Endothelial cell of hepatic sinusoid (primary cell): ENCODE data around the gene TMEM150B.

Experiments
- in situ Hi-C: cut with HindIII; loops from 2 replicates; pipeline ENCODE4 v1.10.0; 2017; ENCODE audit warnings: low sequenced_read_pairs

The TMEM150B gene

DNA sequence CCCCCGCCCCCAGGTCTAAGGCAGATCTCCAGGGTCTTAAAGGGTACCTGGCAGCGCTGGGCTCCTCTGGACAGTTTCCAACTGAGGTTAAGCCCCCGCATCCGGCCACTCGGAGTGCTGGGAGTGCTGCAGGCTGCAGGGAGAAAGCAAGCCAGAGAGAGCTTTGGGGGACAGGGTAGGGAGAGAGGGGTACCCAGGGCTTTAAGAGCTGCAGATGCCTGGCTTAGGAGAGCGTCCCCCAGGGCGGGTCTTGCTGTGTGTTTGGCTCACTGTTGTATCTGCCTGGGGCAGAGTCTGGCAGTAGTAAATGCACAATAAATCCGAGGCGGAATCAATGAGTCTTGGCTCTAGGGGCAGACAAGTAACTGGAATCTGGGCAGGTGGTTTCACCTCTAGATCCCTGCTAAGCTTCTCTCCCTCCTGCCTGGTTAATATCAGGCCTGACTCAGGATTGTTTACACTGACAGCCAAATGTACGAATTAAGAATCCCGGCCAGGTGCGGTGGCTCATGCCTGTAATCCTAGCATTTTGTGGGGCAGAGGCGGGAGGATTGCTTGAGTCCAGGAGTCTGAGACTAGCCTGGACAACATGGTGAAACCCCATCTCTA, 30.2 kb upstream of the TMEM150B start:
- in situ Hi-C loops: loop anchor here (10.0 kb wide), 1 partner anchor 119 kb away; the partner anchor contains the start of gene ZNF628

DNA sequence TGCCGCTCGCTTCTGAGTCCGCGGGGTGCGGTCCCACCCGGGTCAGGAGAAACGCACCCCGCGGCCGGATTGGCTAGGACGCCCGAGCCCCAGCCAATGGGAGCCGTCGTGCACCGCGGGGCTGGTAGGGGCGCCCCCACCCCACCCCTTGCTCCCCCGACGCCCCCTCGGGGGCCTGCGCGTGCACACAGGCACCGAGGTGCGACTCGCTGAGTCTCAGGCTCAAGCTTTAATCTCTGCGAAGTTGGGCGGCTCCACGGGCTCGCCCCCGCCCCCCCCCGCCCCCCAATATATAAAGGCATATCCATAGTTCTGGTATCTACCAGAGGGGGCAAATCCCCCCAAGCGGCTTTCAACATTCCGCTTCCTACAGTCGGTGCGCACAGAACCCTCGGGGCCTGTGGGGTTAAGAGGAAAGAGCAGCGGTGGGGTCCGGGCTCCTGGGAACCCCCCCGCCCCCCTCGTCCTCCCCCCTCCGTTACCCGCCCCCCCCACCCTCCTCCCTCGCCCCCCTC, 29.6 kb upstream of the TMEM150B start, which contains the start of gene COX6B2:
TSS of gene COX6B2 (minus strand) at position 22 of the 515 bp plus-strand sequence. CDS start 198 bp downstream, outside the sequence.
- in situ Hi-C loops: loop anchor here (5.0 to 10.0 kb wide), 2 partner anchors 57 to 120 kb away; partner anchors contain the start of gene ZNF628

DNA sequence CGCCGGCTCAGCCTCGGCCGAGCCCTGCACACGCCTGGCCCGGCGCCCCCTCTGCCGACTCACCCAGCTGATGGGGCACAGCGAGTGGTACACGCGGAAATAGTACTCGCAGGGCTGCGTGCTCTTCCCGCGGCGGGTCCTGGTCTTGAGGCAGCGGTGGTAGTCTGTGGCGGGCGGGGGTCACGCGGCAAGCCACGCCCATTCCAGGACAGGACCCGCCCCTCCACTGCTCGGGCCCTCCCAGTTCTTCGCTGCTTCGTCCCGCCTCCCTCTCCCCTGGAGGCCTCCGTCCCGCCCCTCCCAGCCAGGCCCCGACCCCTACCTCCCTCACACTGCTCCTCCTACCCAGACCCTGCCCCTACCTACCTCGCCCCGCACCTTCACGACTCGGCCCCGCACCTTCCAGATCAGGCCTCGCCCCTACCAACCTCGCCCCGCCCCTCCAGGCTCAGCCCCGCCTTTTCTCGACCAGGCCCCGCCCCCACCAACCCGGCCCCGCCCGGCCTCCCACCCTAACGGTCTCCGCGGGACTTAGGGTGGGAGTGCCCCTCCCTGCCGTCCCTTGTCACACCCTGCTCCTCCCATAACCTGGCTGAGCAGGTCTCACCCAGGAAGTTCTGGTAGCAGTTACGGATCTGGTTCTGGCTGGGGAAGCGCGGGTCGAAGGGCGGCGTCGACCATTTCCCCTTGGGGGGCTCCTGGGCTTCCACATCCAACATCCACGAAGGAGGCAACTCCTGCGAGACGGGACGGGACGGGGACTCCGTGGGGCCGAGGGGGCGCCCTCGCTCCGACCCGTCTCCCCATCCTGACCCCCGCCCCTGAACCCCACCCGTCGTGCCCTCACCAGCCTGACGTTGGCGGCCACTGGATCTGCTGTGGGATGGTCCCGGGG, 28.9 kb upstream of the TMEM150B start:
- in situ Hi-C loops: loop anchor here (5.0 to 10.0 kb wide), 2 partner anchors 57 to 121 kb away; partner anchors contain the start of gene ZNF628

DNA sequence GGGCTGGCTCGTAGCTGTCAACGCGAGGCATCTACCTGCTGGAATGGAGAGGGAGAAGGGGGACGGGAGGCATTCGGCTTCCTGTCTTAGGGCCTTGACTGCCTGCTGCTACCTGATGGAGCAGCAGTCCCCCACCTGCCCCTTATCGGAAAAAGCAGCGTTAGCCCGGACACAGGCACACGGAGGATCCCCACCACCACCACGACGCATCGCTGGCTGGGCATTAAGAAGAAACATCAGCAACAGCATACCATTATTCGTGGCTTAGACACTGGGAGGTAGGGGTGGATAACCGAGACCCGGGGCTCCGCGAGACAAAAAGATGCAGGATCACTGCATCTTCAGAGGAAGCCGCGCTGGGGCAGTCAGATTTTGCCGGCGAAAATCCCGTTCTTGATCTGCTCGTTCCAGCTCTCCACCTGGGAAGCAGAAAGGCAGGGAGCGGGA, 28.2 kb upstream of the TMEM150B start:
- in situ Hi-C loops: loop anchor here (5.0 to 10.0 kb wide), 2 partner anchors 56 to 121 kb away; partner anchors contain the start of gene ZNF628

DNA sequence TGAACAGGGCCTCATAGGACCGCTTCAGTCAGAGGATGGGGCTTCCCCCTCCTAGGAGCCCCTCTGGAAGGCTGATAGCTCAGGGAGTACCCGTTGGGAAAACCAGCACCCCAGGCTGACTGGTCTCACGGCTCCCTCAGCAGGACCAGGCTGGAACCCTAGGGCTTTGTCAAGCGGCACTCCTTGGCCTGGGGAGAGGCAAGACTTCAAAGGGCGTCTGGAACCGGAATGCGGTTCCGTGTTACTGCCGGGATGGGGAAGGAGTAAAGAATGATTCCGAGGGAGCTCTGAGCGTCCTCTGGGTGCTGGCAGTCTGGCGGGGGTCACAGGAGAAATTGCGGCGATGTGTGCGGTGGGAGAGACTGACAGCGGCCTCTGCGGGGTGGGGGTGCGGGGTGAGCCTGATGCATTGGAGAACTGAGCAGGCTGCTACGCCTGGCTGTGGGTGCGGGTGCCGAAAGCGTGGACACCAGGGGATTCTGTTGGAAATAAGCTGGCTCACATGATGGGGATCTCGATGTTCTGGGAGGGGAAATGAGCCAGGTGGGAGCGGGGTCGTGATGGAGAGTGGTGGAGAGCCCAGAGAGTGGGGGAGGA, 27.5 kb upstream of the TMEM150B start:
- in situ Hi-C loops: loop anchor here (5.0 to 10.0 kb wide), 2 partner anchors 55 to 122 kb away; partner anchors contain the start of gene ZNF628

DNA sequence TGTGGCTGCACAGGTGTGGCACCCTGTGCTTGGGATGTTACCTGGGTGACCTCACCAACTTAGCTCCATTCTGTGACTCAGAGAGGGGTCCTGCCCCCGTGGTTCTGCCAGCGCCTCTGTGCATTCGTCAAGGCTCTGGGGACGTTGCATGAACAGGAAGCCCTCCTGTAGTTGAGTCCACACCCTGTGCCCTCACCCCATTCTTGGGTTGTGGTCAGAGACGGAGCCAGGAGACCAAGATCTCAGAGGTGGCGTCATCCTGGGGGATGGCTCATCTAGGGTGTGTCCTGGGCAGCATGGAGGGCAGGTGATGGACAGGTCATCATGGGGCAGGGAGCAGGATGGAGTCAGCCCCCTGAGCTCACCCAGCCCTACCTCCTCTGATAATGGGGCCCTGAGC, 26.9 kb upstream of the TMEM150B start:
- in situ Hi-C loops: loop anchor here (5.0 to 10.0 kb wide), 2 partner anchors 55 to 123 kb away; partner anchors contain the start of gene ZNF628

DNA sequence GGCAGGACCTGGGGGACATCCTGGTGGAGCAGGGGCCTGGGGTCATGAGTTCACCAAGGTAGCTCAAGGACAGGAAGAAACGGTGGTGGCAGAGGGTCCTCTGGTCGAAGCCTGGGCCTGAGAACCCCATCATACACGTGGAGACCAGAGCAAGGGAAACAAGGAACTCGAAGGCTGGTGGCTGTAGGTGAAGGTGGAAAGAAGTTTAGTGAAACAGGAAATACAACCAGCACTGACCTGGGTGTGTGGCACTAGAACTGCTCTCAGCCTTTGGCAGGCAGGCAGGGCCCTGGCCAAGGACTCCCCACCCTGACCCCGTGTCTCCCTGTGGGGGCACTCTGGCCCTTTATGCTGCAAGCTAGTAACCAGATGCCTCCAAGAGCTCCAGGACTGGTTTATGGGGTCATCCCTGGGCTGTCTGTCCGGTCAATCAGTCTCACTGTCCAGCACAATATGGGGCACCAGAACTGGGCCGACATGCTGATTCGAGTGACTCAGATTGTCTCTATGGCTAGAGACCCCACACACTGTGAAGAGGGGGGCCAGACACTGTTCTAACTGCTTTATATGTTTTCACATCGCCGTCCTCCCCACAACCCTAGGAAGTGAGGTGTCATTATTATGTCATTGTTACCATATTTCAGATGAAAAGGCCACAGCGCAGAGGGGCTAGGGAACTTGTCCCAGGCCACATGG, 25.6 kb upstream of the TMEM150B start:
- in situ Hi-C loops: loop anchor here (5.0 to 10.0 kb wide), 2 partner anchors 53 to 124 kb away; partner anchors contain the start of gene ZNF628

DNA sequence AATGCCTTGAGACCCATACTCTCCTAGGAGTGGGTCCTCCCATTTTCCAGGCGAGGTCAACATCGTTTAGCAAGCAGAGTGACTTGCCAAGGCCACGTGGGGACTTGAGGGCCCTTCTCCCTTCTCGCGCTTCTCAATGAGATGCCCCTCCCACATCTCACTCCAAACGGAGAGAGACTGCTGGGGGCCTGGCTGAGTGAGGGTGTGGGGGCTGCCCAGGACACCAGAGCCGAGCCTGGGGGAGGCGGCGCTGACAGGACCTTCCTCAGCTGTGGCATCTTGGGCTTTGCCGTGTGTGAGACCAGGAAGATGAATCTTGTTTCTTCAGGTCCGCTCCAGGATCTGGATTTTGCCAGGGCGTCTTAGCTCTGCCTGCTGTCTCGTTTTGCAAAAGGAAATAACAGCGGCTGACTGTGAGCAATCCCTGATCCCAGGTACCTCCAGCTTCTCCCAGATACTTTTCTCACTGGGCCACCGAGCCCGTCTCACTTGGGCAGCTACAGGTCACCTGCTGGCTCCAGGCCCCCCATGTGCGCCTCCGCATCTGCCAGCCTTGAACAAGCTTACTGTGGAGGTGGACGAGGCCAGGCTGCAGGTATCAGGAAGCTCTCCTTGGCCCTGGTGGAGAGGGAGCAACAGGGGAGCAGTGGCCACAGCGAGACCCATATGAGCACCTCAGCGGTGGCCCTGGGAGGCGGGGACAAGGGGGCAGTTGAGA, 23.3 kb upstream of the TMEM150B start:
- in situ Hi-C loops: loop anchor here (5.0 kb wide), 3 partner anchors 44 to 274 kb away; partner anchors contain the start of gene ZNF784

DNA sequence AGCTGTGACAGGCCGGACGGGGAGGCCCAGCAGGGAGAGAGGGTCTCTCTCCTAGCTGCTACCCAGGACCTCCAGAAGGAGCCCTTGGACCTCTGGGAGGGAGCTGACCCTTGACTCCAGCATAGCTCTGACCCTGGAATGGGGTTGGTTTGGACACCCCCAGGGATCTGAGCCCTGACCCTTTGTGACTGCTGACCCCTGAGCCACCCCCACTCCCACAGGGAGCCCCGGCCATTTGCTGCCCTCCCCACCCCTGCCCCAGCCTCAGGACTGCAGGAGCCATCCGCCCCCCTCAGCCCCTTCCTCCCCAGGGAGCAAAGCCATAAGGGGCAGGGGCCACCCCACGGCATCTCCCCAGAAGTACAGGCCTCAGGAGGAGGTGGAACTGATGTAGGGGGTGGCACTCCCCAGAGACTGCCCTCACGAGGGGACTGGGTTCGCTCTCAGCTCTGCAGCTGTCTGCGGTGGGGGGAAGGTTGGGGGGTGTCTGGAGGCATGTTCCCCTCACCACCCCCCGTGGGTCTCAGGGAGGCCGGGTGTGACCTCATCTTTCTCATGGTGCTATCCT, 22.4 kb upstream of the TMEM150B start:
- in situ Hi-C loops: loop anchor here (5.0 kb wide), 3 partner anchors 45 to 275 kb away; partner anchors contain the start of gene ZNF784

DNA sequence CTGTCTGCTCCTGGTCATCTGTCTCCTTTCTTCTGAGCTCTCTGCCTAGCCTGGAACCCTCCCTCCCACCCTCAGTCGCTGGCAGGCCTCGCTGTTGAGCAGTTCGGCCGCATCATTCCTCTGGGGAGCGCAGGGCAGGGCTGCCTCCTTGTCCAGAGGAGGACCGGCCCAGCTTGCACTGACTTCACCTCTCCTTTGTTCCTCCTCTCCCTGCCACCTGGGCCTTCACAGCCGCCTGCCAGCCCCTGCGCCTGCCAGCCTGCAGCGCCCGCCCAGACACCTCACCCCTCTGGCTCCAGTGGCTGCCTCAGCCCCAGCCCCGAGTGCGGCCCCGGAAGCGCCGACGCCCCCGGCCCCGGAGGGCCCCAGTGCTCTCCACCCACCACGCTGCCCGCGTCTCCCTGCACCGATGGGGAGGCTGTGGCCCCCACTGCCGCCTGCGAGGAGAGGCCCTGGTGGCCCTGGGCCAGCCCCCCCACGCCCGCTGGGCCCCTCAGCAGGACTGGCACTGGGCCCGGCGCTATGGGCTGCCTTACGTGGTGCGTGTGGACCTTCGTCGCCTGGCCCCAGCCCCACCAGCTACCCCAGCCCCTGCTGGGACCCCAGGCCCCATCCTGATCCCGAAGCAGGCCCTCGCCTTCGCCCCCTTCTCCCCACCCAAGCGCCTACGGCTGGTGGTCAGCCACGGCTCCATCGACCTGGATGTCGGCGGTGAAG, 21.7 kb upstream of the TMEM150B start:
- in situ Hi-C loops: loop anchor here (5.0 kb wide), 3 partner anchors 45 to 275 kb away; partner anchors contain the start of gene ZNF784

DNA sequence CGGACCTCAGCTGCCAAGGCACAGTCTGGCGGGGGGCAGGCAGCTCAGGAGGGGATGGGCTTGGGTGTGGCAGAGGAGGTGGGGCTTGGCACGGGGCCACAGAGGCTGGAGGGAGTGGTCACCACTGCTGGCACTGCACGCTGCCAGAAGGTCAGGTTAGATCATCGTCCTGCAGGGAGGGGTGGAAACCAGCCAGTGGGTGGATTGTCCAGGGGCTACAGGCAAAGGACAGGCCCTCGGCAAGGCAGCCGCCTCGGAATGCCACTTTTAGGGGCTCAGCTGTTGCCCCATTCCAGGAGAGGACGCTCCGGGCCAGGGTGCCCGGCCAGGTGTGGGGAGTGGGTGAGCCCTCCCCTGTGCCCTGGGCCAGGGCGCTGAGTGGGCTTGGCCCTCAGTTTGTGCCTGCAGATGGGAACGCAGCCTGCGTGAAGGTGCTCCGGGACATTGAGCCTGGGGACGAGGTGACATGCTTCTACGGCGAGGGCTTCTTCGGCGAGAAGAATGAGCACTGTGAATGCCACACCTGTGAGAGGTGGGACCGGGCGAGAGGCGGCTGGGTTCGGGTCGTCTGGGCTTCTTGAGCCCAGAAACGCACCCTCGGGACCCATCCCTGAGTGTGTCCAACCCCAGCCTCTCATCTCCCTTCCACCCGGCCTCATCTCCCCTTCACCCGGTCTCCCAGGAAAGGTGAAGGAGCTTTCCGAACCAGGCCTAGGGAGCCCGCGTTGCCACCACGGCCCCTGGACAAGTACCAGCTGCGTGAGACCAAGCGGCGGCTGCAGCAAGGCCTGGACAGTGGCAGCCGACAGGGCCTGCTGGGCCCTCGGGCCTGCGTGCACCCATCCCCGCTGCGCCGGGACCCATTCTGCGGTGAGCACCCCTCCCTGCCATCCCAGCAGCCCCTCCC, 20.9 kb upstream of the TMEM150B start:
- in situ Hi-C loops: loop anchor here (5.0 kb wide), 3 partner anchors 46 to 276 kb away; partner anchors contain the start of gene ZNF784

DNA sequence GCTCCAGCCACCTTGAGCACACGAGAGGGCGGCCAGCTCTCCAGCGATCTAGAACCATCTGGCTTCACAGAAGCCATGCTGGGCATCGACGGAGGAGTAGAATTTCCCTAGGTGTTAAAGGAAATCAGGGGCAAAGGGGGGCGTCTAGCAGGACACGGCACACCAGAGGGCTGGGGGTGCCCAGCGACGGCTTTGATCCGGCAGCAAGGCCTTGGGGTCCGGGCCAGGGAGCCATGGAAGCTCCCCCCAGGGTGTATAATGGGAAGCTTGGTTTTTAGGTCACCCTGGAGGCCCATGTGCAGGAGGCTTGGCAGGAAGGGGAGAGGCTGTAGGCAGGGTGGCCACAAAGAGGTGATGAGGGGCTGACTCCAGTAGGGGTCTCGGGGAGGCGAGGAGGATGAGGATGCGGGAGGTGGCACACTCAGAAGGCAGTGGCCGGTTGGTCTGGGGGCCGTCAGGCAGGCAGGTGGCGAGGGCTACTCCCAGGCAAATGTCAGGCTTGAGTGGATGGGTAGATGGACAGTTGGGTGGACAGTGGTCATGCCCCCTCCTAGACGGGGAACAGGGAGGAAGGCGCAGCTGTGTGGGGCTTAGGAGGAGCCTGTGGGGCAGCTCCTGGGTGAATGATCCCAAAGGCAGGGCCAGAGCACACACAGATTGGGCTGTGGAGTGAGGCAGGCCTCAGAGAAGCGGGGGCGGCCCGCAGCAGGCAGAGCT, 20.1 kb upstream of the TMEM150B start:
- in situ Hi-C loops: loop anchor here (5.0 kb wide), 3 partner anchors 47 to 277 kb away; partner anchors contain the start of gene ZNF784

DNA sequence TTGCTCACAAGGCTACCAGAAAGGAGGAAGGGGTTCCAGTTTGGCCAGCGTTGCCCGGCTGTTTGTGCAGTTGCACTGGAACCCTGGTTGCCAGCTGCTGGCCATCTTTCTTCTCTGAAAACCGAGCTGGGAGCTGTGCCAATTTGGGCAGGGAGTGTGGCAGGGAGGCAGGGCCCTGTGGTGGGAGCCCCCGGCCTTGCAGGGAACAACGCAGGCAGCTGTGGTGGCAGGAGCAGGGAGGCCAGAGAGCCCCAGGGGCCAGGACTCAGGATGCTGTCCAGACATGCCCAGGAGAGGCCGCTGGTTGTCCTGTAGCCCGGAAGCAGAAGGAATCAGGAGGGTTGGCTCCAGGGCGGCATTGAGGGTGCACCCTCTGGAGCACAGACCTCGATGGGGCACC, 19.3 kb upstream of the TMEM150B start:
- in situ Hi-C loops: no loop called here

DNA sequence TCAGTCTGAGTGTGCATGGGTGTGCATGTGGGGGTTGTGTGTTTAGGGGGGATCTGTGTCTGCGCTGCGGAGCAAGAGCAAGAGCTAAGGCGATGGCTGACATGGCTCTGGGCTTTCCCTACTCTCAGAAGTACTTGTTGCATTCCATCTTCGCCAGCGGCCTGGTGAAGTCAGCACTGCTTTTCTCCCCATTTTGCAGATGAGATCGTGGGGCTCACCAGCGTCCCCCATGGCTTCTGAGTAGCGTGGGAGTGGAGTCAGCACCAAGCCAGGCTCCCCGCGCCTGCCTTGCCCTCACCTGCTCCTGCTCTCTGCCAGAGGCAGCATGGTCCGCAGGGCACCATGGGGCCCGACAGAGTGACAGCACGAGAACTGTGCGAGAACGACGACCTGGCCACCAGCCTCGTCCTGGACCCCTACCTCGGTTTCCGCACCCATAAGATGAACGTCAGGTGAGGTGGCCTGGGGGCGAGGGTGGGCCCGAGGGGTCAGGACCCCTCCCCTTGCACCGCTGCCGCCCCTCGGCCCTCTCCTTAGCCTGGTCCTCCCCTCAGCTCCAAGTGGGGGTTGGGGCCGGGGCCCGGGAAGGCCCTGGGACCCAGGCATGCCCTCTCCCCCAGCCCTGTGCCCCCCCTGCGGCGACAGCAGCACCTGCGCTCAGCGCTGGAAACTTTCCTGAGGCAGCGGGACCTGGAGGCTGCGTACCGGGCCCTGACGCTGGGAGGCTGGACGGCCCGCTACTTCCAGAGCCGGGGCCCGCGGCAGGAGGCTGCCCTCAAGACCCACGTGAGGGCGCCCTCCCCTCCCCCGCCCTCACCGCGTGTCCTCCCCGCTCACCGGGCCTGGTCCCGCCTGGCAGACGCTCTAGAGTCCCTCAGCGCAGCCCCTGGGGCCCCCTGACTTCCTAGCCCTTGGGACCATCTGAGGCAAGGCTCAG, 16.7 kb upstream of the TMEM150B start:
- in situ Hi-C loops: no loop called here

DNA sequence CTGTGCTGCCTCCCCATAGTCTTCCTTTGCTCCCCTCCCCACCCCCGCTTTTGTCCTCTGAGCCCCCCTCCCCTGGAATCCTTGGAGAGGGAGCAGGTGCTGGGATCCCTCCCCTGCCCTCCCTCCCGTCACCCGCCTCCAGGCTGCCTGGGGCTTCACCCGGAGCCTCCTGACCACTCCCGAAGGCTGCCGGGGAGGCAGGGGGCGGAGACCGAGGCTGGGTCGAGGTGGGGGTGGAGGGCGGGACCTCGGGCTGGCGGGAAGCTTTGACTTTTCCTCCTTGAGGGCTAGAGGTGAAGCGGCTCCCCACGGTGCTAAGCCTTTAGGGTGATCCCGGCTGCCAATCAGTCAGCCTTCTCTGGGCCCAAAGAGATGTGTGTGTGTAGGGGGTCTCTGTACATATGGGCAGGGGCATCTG, 16.0 kb upstream of the TMEM150B start:
- in situ Hi-C loops: no loop called here
